ENCODE data around the gene SIRPB1.
"Not testable (repeated sequence)": the region's sequence is repeated elsewhere in the genome, so short reads cannot be mapped to it uniquely, and the experiment has no call there.

Gene SIRPB1

GRCh38 chr20:1619861-1620444, at the start of gene SIRPB1:
Gene SIRPB1, minus strand, starts transcription at chr20:1620009. Its CDS starts 65 bp downstream, at chr20:1619944.
- no peak for DNase-seq (ENCODE audit: low spot score)

GRCh38 chr20:1669304-1669703, 49.5 kb upstream of the SIRPB1 start:
- DNase-seq (ENCODE audit: low spot score) = no peak

- no peak for DNase-seq (ENCODE audit: low spot score)
Observed at GRCh38 chr20:1667502-1668085, 47.8 kb upstream of the SIRPB1 start.

GRCh38 chr20:1666802-1667201, 47.0 kb upstream of the SIRPB1 start:
- no peak for DNase-seq (ENCODE audit: low spot score)

- no peak for DNase-seq (ENCODE audit: low spot score)
Observed at GRCh38 chr20:1665345-1665744, 45.5 kb upstream of the SIRPB1 start.

GRCh38 chr20:1664911-1665310, 45.1 kb upstream of the SIRPB1 start:
- no peak for DNase-seq (ENCODE audit: low spot score)

GRCh38 chr20:1663917-1664316, 44.1 kb upstream of the SIRPB1 start:
- no peak for DNase-seq (ENCODE audit: low spot score)

GRCh38 chr20:1661542-1662299, 41.9 kb upstream of the SIRPB1 start:
- DNase-seq (ENCODE audit: low spot score) = no peak

- no peak for DNase-seq (ENCODE audit: low spot score)
Observed at GRCh38 chr20:1660246-1660645, 40.4 kb upstream of the SIRPB1 start.

- no peak for DNase-seq (ENCODE audit: low spot score)
Observed at GRCh38 chr20:1657556-1658334, 37.9 kb upstream of the SIRPB1 start, which contains the start of gene SIRPG. Gene SIRPG, minus strand, starts transcription at chr20:1657779. Its CDS starts 65 bp downstream, at chr20:1657714.

GRCh38 chr20:1656844-1657243, 37.0 kb upstream of the SIRPB1 start:
- DNase-seq (ENCODE audit: low spot score) = no peak

GRCh38 chr20:1654996-1655395, 35.2 kb upstream of the SIRPB1 start:
- DNase-seq (ENCODE audit: low spot score) = peak; percentile 1

- no peak for DNase-seq (ENCODE audit: low spot score)
Observed at GRCh38 chr20:1652960-1653359, 33.2 kb upstream of the SIRPB1 start.

GRCh38 chr20:1652104-1652503, 32.3 kb upstream of the SIRPB1 start:
- DNase-seq (ENCODE audit: low spot score) = no peak

- DNase-seq (ENCODE audit: low spot score) = no peak
Observed at GRCh38 chr20:1651268-1652058, 31.7 kb upstream of the SIRPB1 start.

- DNase-seq (ENCODE audit: low spot score) = no peak
Observed at GRCh38 chr20:1648101-1648500, 28.3 kb upstream of the SIRPB1 start.

GRCh38 chr20:1646975-1647431, 27.2 kb upstream of the SIRPB1 start:
- no peak for DNase-seq (ENCODE audit: low spot score)

- DNase-seq (ENCODE audit: low spot score) = no peak
Observed at GRCh38 chr20:1644101-1644962, 24.5 kb upstream of the SIRPB1 start.

- not testable (repeated sequence) for DNase-seq (ENCODE audit: low spot score)
Observed at GRCh38 chr20:1638643-1639042, 18.8 kb upstream of the SIRPB1 start.

- DNase-seq (ENCODE audit: low spot score) = no peak
Observed at GRCh38 chr20:1637755-1638154, 17.9 kb upstream of the SIRPB1 start.

GRCh38 chr20:1637226-1637625, 17.4 kb upstream of the SIRPB1 start:
- no peak for DNase-seq (ENCODE audit: low spot score)
